Measurements from ENCODE around the gene ENPP7. TPM values are rescaled to one million over a fixed set of nuclear protein-coding genes. Genes with fewer than 3 reads are reported as not detected.
A peak's percentile ranks its signal among the peaks of the same experiment; 100 is the strongest.

The ENPP7 gene
- total and polyA plus RNA-seq, 10 donors, result 0.34 to 0.85 (median 0.51) TPM; not detected in 5

DNA sequence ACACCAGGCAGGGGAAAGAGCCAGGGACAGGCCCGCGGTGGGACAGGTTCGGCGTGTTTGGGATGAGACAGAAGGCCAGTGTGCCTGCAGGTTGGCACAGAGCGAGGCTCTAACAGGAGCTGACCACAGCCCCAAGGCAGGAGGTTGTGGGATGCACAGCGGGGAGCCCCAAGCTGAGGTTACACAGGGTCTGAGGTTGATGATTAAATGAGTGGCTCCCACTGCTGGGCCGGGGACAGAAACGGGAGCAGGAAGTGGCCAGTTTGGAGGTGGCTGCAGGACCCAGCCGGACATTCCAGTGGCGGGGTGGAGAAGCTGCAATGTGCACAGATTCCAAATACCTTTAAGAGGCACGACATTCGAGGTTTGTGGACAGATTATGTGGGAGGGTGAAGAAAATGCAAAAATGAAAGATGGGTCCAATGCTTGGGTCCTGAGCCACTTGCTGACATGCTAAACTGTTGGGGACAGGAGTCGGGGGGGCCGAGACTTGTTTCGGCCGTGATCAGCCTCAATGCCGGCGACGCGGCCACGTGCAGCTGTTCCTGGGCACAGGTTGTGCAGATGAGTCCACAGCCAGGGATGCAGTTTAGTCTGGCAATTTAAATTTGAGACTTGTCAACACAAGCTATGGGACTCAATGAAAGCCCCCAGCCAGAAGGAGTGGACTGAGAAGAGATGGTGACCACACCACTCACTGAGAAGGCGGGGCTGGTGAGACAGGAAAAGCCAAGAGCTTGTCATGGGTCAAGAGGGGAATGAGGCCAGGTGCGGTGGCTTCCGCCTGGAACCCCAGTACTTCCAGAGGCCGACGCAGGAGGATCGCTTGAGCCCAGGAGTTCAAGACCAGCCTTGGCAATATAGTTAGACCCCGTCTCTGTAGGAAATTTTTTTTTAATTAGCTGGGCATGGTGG is 8.7 kb downstream of the ENPP7 start:
- intact Hi-C loops (cut with DNase I; ENCODE audit: low total_unique reads), result loop anchor here (10.0 kb wide), 1 partner anchor 95 kb away; the partner anchor contains the start of gene CBX4
- no peak for DNase-seq
- WGBS, 5 donors, result 73 to 86% (median 81%) methylated on average over 28 of the region's 28 CpGs

DNA sequence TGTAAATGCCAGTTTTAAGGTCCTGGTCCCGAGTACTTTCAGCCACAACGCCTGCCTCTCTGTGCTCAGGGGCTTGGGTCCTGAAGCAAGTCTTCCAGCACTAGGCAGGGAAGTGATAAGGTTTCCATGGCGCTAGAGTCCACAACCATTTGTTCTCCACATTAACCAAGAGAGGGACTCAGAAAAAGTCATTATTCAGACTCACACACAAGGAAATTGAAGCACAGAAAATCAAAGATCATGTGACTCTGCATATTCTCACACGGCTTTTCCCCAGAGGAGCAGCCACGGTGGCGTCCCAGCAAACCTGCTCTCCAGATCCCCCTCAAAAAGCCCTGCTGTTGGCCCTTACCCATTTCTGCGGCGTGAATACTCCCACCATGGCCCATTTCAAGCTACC is 9.7 kb downstream of the ENPP7 start:
- no peak for DNase-seq
- peaks cover 0 to 75% (median 32%) of the 10 kb centered on the region in 7 donors for H3K27me3 ChIP-seq (replicated peaks in 1 of 7)
- H3K4me1 ChIP-seq, result peaks cover 3 to 12% (median 8%) of the 10 kb centered on the region in 6 donors
- H3K36me3 ChIP-seq, result no peaks in the 10 kb centered on the region
- H3K27ac ChIP-seq, result no peak overlapping the region
- H3K9me3 ChIP-seq, result no peaks in the 10 kb centered on the region
- intact Hi-C loops (cut with DNase I; ENCODE audit: low total_unique reads), result loop anchor here (10.0 kb wide), 1 partner anchor 94 kb away; the partner anchor contains the start of gene CBX4
- TF ChIP-seq, protein P1, sequence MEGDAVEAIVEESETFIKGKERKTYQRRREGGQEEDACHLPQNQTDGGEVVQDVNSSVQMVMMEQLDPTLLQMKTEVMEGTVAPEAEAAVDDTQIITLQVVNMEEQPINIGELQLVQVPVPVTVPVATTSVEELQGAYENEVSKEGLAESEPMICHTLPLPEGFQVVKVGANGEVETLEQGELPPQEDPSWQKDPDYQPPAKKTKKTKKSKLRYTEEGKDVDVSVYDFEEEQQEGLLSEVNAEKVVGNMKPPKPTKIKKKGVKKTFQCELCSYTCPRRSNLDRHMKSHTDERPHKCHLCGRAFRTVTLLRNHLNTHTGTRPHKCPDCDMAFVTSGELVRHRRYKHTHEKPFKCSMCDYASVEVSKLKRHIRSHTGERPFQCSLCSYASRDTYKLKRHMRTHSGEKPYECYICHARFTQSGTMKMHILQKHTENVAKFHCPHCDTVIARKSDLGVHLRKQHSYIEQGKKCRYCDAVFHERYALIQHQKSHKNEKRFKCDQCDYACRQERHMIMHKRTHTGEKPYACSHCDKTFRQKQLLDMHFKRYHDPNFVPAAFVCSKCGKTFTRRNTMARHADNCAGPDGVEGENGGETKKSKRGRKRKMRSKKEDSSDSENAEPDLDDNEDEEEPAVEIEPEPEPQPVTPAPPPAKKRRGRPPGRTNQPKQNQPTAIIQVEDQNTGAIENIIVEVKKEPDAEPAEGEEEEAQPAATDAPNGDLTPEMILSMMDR (IDR thresholded peaks at IDR 0.05 in 8 of 11, conservative IDR thresholded peaks at IDR 0.05 in 3 of 11), result no peak
- TF ChIP-seq POLR2A (IDR thresholded peaks at IDR 0.05) (no peak), POLR2AphosphoS5 (IDR thresholded peaks at IDR 0.05) (no peak)
- whole genome bisulfite sequencing, 5 donors, result 39 to 56% (median 43%) methylated on average over 8 of the region's 8 CpGs
- no peak overlapping the region for H3K4me3 ChIP-seq

More for the DNA sequence above, 8.7 kb downstream of the ENPP7 start:
- H3K9me3 ChIP-seq, result no peaks in the 10 kb centered on the region
- no peak overlapping the region for H3K27ac ChIP-seq
- H3K36me3 ChIP-seq, result no peaks in the 10 kb centered on the region
- no peak overlapping the region for H3K4me3 ChIP-seq
- peaks cover 3 to 11% (median 8%) of the 10 kb centered on the region in 6 donors for H3K4me1 ChIP-seq
- TF ChIP-seq, protein P1 (IDR thresholded peaks at IDR 0.05 in 8 of 11, conservative IDR thresholded peaks at IDR 0.05 in 3 of 11), result no peak
- TF ChIP-seq POLR2AphosphoS5 (IDR thresholded peaks at IDR 0.05), result no peak
- TF ChIP-seq POLR2A (IDR thresholded peaks at IDR 0.05), result no peak
- peaks cover 0 to 65% (median 32%) of the 10 kb centered on the region in 7 donors for H3K27me3 ChIP-seq (replicated peaks in 1 of 7)

DNA sequence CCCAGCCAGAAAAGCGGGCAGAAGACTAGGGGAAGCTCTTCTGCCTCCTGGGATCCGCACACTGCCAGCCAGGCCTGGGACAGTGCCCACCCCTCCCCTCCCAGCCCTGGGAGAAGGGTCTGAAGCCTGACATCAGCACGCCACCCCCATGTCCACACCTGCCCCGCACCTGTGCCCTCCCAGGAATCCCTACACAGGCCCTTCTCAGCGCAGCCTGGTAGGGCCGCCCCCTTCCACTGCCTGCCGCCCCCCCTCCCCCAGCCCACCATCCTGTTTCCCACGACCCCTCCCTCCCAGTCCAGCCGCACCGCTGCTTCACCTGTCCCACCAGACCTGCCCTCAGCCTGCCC is 10.6 kb downstream of the ENPP7 start:
- 29 to 41% (median 40%) methylated on average over 8 to 10 of the region's 10 CpGs for WGBS, 5 donors
- TF ChIP-seq POLR2AphosphoS5 (IDR thresholded peaks at IDR 0.05) (no peak), POLR2A (IDR thresholded peaks at IDR 0.05) (no peak)
- TF ChIP-seq, protein P1 (IDR thresholded peaks at IDR 0.05 in 8 of 11, conservative IDR thresholded peaks at IDR 0.05 in 3 of 11), result no peak
- no peak for DNase-seq

More for the DNA sequence above, 10.6 kb downstream of the ENPP7 start:
- no peak overlapping the region for H3K27ac ChIP-seq
- no peaks in the 10 kb centered on the region for H3K36me3 ChIP-seq
- peaks cover 3 to 22% (median 16%) of the 10 kb centered on the region in 6 donors for H3K4me1 ChIP-seq
- H3K4me3 ChIP-seq, result peak overlapping the region in 1 of 8 donors; percentile 43
- intact Hi-C loops (cut with DNase I; ENCODE audit: low total_unique reads), result loop anchor here (10.0 kb wide), 1 partner anchor 93 kb away; the partner anchor contains the start of gene CBX4
- peaks cover 0 to 85% (median 35%) of the 10 kb centered on the region in 7 donors for H3K27me3 ChIP-seq (replicated peaks in 1 of 7)
- H3K9me3 ChIP-seq, result no peaks in the 10 kb centered on the region

Measured in spleen (tissue), 11 donors.